OCI-LY7 (cell line): ENCODE results near the gene RAB42.
"Not testable (repeated sequence)": the region's sequence is repeated elsewhere in the genome, so short reads cannot be mapped to it uniquely, and the experiment has no call there.

Experiments used
- CTCF ChIP-seq: fragments of 200-600 bp; sonication (generic); conservative IDR thresholded peaks from 2 replicates; pipeline ENCODE4 v1.5.1; 2014; ENCODE audit warnings: mild to moderate bottlenecking, antibody characterized with exemption, low read length, moderate library complexity, mixed read lengths
- EZH2phosphoT487 ChIP-seq: fragments of 200-600 bp; sonication (generic); IDR thresholded peaks from 2 replicates; pipeline ENCODE4 v1.6.1; 2018; ENCODE audit warnings: low read depth, borderline replicate concordance, mild to moderate bottlenecking, mixed run types, antibody characterized with exemption, low read length, moderate library complexity, mixed read lengths

- not testable (repeated sequence) for TF ChIP-seq CTCF, EZH2phosphoT487
These were observed 19.2 kb upstream of the RAB42 start for GRCh38 chr1:28572891-28573290.
